HS-27A (cell line): ENCODE data around the gene RAD51B.

Experiments used
- DNase-seq: peaks from one replicate; pipeline ENCODE4 v3.0.0-alpha.2; 2012; ENCODE audit warnings: low read depth, missing footprints

Gene RAD51B

GRCh38 chr14:68511129-68512047, 691.8 kb downstream of the RAD51B start:
- DNase-seq, result no peak

- DNase-seq, result no peak
These were observed 692.5 kb downstream of the RAD51B start for GRCh38 chr14:68512088-68512487.

- DNase-seq, result no peak
These were observed 693.6 kb downstream of the RAD51B start for GRCh38 chr14:68513137-68513536.

GRCh38 chr14:68513838-68514607, 694.4 kb downstream of the RAD51B start:
- DNase-seq, result no peak

- DNase-seq, result no peak
These were observed 695.1 kb downstream of the RAD51B start for GRCh38 chr14:68514608-68515194.

GRCh38 chr14:68516342-68516741, 696.8 kb downstream of the RAD51B start:
- DNase-seq, result no peak

- no peak for DNase-seq
These were observed 698.6 kb downstream of the RAD51B start for GRCh38 chr14:68518166-68518565.

GRCh38 chr14:68518761-68519670, 699.4 kb downstream of the RAD51B start:
- DNase-seq, result no peak

- DNase-seq, result no peak
These were observed 700.1 kb downstream of the RAD51B start for GRCh38 chr14:68519671-68520187.

GRCh38 chr14:68520637-68521556, 701.3 kb downstream of the RAD51B start:
- no peak for DNase-seq

- no peak for DNase-seq
These were observed 702.0 kb downstream of the RAD51B start for GRCh38 chr14:68521557-68521901.

GRCh38 chr14:68521961-68522509, 702.5 kb downstream of the RAD51B start:
- no peak for DNase-seq

- DNase-seq, result no peak
These were observed 703.1 kb downstream of the RAD51B start for GRCh38 chr14:68522510-68523325.

GRCh38 chr14:68523326-68523610, 703.7 kb downstream of the RAD51B start:
- no peak for DNase-seq

- DNase-seq, result no peak
These were observed 704.6 kb downstream of the RAD51B start for GRCh38 chr14:68523989-68524725.

GRCh38 chr14:68525516-68525915, 705.9 kb downstream of the RAD51B start:
- DNase-seq, result no peak

GRCh38 chr14:68526512-68527091, 707.0 kb downstream of the RAD51B start:
- no peak for DNase-seq

GRCh38 chr14:68527329-68527851, 707.8 kb downstream of the RAD51B start:
- no peak for DNase-seq
